Stomach (tissue), 4 donors: ENCODE measurements around the gene WWC2.

ENCODE experiments used
- POLR2AphosphoS5 ChIP-seq, 3 donors: sonication (generic); formaldehyde crosslinking; IDR thresholded peaks; one replicate each; pipeline ENCODE4 v1.6.1; 2016; ENCODE audit warnings: antibody characterized with exemption in 3 of 3
- TF ChIP-seq, protein P1 (sequence below), 7 experiments: fragments of 450-650 bp in 4 of 7; fragments of 200-600 bp in 3 of 7; sonication (generic) in 3 of 7; IDR thresholded peaks; one replicate each; pipeline ENCODE4 v1.5.1; 2016 to 2019; ENCODE audit warnings: antibody characterized with exemption in 7 of 7, control low read depth in 2 of 7, mild to moderate bottlenecking in 1 of 7

- TF ChIP-seq, protein P1, sequence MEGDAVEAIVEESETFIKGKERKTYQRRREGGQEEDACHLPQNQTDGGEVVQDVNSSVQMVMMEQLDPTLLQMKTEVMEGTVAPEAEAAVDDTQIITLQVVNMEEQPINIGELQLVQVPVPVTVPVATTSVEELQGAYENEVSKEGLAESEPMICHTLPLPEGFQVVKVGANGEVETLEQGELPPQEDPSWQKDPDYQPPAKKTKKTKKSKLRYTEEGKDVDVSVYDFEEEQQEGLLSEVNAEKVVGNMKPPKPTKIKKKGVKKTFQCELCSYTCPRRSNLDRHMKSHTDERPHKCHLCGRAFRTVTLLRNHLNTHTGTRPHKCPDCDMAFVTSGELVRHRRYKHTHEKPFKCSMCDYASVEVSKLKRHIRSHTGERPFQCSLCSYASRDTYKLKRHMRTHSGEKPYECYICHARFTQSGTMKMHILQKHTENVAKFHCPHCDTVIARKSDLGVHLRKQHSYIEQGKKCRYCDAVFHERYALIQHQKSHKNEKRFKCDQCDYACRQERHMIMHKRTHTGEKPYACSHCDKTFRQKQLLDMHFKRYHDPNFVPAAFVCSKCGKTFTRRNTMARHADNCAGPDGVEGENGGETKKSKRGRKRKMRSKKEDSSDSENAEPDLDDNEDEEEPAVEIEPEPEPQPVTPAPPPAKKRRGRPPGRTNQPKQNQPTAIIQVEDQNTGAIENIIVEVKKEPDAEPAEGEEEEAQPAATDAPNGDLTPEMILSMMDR (IDR thresholded peaks at IDR 0.05) = no peak
- TF ChIP-seq POLR2AphosphoS5 (IDR thresholded peaks at IDR 0.05) = no peak
These were observed 30.6 kb upstream of the WWC2 start for GRCh38 chr4:183068502-183068901.
